Measurements from ENCODE around the gene PHETA2.

- no peak for TF ChIP-seq CTCF (IDR thresholded peaks at IDR 0.05)
- no peak for TF ChIP-seq POLR2A (IDR thresholded peaks at IDR 0.05)
- no peak for TF ChIP-seq EP300 (IDR thresholded peaks at IDR 0.05)
- TF ChIP-seq POLR2AphosphoS5 (IDR thresholded peaks at IDR 0.05), result no peak
These were observed 1.3 kb upstream of the PHETA2 start for GRCh38 chr22:42072606-42073330.

All from sigmoid colon (tissue), 4 donors.